Testis (tissue), 2 donors: ENCODE data around the gene AMMECR1L.

Source experiments
- CTCF ChIP-seq, 3 experiments: fragments of 450-650 bp in 2 of 3; fragments of 200-600 bp in 1 of 3; sonication (generic) in 1 of 3; IDR thresholded peaks; one replicate each; pipeline ENCODE4 v1.5.1; 2016 to 2019; ENCODE audit warnings: antibody characterized with exemption in 3 of 3, mild to moderate bottlenecking in 2 of 3, moderate library complexity in 1 of 3
- POLR2A ChIP-seq: fragments of 450-650 bp; IDR thresholded peaks from one replicate; pipeline ENCODE4 v1.6.1; 2017; ENCODE audit warnings: antibody characterized with exemption, mild to moderate bottlenecking, moderate library complexity

DNA sequence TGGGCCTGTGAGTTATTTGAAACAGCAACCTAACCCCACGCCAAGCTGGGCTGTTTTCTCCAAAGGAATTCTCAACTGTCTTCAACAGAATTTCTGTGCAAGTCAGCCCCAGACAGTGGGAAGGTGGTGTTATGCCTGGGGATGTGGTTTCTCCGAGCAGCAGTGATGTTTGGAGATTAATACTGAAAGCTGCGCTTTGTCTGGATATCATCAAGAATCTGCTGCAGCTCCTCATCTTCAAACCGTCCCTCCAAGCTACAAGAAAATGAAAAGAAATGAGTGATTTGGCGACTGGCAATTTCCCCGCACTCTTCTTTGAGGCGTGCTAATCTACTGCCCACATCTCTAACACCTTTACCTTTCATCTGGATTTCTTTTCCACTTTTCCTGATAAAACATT lies 37.8 kb downstream of the AMMECR1L start:
- TF ChIP-seq POLR2A, result no peak
- no peak for TF ChIP-seq CTCF (IDR thresholded peaks at IDR 0.05)
